Glomerular visceral epithelial cell (primary cell): ENCODE data around the gene HCAR1.
"Not testable (repeated sequence)": the region's sequence is repeated elsewhere in the genome, so short reads cannot be mapped to it uniquely, and the experiment has no call there.

Experiments used
- DNase-seq: peaks from one replicate; pipeline ENCODE4 v3.0.0-alpha.2; 2016; ENCODE audit errors: extremely low spot score

HCAR1 gene

DNA sequence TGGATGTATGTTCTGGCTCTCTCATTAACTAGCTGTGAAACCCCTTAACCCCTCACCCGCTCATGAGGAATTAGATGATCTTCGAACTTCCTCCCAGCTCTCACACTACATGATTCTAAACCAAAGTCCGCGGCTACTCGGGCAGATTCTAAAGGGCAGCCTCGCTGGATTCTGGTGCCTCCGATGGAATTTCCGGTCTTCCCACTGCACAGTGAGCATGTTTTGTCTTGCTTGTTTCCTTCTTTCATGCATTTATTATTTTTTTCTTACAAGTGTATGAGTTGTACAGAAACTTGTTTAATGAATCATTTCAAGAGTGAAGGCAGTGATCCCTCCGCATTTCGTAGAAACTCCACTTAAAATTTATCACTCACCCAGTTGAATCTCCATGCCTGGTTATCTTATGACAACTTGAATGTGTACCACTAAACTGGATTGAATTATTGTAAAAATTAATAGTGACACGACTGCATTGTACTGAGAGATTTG is 9.5 kb downstream of the HCAR1 start:
- peak; percentile 55 for DNase-seq

DNA sequence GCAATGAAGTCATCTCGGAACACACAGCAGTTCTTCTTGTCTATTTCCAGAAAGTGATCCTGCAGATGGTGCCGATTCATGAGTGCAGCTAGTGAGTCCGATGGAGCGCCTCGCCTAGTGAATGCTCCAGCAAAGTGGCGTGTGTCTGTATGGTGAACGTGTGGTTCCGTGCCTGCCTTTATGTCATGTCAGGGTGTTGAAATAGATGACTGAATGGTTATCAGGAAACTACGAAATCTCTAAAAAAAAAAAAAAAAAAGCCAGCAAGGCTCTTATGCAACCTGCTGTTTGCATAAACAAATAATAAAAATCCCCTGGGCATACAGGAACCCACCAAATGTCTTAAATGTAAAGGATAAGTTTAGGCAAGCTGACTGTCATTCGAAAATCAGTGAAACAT is 14.0 kb downstream of the HCAR1 start, which contains the start of gene HCAR3:
TSS of gene HCAR3 (minus strand) at position 154 of the 400 bp plus-strand sequence. CDS start at position 80, 74 bp downstream.
- not testable (repeated sequence) for DNase-seq

DNA sequence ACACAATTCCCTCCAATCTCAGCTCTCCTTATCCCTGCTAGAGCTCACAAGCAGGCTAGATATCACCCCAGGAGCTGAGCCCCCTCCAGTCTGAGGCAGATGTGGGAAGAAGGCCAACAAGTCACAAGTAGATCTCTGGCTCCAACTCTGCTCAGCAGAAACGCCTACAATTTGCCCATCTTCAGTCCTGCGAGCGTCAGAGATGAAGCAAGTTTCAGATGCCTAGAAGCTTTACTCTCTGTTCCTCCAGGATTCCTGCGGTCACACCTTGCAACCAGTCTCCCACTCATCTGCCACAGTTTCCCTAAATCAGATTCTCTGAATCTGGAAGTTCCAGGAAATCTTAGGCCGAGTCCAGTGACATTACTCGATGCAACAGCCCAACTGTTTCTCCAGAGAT is 15.4 kb downstream of the HCAR1 start:
- DNase-seq, result not testable (repeated sequence)

DNA sequence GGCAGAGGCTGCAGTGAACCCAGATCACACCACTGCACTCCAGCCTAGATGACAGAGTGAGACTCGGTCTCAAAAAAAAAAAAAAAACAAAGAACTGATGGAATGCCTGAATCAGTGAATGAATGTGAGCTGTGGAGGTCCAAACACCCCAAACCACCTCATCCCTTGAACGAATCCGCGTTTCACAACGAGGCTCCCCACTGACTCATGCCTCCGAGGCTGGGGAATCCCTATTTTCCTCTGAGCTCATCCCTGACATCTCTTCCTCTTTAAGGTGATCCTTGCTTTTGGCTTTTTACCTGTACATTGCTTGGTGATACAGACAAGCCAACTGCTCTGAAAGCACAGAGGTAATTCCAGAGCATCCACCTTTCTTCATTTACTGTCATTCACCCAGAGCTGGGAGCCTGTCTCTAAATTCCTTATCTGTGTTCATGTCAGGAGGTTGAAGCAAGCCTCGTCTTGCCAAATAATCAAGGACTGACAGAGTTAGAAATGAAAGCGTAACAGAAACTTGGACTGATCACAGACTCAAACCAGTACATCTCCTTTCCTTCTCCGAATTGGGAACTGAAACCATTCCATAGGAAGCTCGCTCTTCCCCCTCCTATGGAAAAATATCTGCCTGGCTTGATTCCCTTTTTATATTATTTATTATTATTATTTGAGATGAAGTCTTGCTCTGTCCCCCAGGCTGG is 17.0 kb downstream of the HCAR1 start:
- DNase-seq, result not testable (repeated sequence)

DNA sequence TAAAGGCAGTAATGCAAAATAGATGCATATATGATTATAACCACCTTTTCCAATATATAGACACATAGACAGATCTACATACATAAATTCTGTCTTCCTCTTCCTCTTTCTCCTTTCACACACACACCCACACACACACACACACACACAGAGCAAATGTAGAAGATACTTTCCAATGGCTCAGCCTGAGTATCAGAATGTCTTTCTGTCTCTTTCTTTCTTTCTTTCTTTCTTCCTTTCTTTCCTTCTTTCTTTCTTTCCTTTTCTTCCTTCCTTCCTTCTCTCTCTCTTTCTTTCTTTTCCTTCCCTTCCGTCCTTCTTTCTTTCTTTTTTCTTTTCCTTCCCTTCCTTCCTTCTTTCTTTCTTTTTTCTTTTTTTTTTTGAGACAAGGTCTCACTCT is 19.4 kb downstream of the HCAR1 start:
- DNase-seq, result not testable (repeated sequence)

DNA sequence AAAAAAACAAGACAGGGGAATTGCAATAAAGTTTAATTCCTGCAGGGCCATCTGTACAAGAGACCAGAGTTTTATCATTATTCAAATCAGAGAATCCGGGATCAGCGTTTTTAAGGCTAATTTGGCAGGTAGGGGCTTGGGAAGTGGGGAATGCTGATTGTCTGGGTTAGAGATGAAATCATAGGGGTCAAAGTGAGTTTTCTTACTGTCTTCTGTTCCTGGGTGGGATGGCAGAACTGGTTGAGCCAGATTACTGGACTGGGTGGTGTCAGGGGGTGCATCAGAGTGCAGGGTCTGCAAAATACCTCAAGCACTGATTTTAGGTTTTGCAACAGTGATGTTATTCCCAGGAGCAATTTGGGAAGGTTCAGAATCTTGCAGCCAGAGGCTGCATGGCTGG is 20.3 kb downstream of the HCAR1 start:
- not testable (repeated sequence) for DNase-seq

DNA sequence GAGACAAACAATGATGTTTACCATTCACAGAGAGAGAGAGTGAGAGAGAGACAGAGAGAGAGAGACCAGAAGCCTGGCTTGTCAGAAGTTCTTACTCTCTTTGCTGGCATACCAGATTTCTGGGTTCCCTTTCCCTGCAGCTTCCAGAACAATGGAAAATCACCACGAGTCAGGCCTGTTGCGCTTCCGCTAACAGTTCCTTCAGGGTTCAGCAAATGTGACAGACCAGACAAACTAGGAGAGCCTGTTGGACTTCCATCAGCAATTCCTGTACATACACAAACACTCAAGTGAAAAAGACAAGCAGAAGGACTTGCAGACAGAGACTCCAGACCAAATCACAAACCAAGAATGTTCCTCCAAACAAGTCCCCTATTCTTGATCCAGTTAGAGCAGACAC is 21.4 kb downstream of the HCAR1 start:
- DNase-seq, result not testable (repeated sequence)

DNA sequence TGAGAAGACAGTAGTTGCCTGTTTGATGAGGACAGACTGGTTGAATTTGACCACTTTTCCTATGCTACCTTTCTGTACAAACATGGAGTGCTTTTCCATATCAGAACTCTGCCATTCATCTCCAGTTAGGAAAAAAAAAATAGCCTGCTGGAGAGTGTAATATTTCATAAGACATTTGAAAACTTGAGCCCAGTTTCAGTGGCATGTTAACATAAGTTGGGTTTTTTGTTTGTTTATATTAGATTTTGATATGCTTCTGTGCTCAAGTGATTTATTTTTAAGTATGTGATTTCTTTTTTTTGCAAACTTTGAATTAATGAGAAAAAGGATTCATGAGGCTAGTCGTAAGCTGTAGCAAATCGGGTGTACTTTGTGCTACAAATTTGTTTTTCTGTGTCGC is 26.8 kb downstream of the HCAR1 start:
- not testable (repeated sequence) for DNase-seq

DNA sequence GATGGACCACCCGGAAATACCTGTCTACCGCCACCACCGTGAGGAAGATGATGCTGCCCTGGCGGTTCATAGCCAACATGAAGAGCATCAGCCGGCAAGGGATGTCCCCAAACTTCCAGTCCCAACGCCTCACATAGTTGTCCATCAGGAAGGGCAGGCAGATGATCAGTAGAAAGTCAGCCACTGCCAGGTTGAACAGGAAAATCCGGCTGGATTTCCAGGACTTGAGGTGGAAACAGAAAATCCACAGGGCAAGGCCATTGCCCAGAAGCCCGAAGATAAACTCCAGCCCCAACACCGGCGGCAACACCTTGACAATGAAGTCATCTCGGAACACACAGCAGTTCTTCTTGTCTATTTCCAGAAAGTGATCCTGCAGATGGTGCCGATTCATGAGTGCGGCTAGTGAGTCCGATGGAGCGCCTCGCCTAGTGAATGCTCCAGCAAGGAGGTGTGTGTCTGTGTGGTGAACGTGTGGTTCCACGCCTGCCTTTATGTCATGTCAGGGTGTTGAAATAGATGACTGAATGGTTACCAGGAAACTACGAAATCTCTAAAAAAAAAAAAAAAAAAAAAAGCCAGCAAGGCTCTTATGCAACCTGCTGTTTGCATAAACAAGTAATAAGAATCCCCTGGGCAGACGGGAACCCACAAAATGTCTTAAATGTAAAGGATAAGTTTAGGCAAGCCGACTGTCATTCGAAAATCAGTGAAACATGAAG is 27.6 kb downstream of the HCAR1 start, which contains the start of gene HCAR2:
TSS of gene HCAR2 (minus strand) at position 468 of the 722 bp plus-strand sequence. CDS start at position 394, 74 bp downstream.
- not testable (repeated sequence) for DNase-seq

DNA sequence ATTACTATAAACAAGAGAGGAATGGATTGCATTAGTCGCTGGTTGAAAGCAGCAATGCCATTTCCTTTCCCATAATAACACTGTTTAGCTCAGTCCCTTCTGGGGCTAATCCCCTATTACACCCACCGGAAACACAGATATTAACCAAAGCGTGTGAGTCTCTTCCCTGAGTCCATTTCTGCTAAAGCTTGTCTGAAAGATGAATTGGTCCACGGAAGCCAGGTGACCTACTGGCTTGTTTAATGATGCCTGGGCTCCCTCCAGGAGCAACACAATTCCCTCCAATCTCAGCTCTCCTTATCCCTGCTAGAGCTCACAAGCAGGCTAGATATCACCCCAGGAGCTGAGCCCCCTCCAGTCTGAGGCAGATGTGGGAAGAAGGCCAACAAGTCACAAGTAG is 29.2 kb downstream of the HCAR1 start:
- DNase-seq, result not testable (repeated sequence)

DNA sequence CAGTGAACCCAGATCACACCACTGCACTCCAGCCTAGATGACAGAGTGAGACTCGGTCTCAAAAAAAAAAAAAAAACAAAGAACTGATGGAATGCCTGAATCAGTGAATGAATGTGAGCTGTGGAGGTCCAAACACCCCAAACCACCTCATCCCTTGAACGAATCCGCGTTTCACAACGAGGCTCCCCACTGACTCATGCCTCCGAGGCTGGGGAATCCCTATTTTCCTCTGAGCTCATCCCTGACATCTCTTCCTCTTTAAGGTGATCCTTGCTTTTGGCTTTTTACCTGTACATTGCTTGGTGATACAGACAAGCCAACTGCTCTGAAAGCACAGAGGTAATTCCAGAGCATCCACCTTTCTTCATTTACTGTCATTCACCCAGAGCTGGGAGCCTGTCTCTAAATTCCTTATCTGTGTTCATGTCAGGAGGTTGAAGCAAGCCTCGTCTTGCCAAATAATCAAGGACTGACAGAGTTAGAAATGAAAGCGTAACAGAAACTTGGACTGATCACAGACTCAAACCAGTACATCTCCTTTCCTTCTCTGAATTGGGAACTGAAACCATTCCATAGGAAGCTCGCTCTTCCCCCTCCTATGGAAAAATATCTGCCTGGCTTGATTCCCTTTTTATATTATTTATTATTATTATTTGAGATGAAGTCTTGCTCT is 30.5 kb downstream of the HCAR1 start:
- not testable (repeated sequence) for DNase-seq

DNA sequence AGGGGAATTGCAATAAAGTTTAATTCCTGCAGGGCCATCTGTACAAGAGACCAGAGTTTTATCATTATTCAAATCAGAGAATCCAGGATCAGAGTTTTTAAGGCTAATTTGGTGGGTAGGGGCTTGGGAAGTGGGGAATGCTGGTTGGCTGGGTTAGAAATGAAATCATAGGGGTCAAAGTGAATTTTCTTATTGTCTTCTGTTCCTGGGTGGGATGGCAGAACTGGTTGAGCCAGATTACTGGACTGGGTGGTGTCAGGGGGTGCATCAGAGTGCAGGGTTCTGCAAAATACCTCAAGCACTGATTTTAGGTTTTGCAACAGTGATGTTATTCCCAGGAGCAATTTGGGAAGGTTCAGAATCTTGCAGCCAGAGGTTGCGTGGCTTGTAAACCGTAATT is 33.7 kb downstream of the HCAR1 start:
- not testable (repeated sequence) for DNase-seq

DNA sequence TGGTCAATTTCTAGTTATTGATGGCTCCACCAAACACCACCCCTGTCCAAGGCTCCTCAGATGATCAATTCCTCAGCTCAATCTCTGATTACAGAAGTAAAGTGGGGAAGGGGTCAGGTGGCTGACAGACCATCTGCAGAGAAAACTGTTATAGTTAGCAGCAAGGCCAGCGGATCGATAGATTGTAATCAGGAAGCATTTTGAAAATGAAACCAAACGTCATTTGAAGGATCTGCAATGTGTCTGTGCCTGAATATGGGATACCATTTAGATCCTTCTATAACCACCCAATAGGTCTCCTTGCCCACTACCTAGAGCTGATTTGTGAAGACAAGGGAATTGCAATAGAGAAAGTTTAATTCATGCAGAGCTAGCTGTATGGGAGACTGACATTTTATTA is 39.1 kb downstream of the HCAR1 start:
- no peak for DNase-seq

DNA sequence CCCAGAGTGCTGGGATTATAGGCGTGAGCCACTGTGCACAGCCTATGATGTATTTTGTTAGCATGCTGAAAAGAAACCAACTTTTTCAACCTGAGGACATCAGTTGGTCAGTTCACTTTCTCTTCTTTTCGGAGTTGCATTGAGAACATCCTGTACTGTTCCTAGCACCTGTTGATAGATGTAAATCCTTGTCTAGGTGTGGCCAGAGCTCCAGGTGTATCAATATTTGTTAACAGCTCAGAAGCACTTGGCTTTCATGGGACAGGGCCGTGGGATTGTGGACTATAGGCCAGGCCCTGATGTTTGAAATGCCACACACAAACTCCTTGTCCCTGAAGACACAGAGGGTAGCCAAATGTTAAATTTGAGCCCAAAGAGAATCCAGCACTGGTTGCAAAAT is 42.4 kb downstream of the HCAR1 start:
- no peak for DNase-seq

DNA sequence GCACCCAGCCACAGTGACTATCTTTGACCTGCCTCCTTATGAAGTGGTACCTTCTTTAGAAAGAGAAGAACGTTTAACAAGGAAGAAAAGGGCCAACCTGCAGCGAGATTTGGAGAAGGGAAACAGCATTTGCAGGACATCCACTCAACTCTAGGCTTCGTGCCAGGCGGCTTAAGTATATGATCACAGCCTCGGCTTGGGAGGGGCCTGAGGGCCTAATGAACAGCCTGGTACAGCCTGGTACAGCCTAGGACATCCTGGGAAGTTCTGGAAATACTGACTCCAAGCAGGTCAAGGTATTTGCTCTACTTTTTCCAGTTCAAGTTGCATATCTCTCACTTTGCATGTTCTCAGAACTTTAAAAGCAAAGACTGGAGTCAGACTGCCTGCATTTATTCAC is 43.6 kb downstream of the HCAR1 start:
- peak; percentile 6 for DNase-seq

DNA sequence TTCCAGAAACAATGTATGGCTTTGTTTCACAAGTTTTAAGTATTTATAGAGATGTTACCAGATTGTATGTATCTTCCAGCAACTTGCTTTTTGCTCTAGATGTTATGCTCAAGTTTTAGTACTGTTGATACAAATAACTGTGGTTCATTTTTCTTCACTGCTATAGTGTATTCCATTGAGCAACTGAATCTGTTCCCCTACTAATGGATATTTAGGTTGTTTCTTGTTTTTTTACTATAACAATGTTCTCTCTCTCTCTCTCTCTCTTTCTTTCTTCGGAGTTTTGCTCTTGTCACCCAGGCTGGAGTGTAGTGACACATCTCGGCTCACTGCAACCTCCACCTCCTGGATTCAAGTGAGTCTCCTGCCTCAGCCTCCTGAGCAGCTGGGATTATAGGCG is 44.1 kb downstream of the HCAR1 start:
- no peak for DNase-seq

DNA sequence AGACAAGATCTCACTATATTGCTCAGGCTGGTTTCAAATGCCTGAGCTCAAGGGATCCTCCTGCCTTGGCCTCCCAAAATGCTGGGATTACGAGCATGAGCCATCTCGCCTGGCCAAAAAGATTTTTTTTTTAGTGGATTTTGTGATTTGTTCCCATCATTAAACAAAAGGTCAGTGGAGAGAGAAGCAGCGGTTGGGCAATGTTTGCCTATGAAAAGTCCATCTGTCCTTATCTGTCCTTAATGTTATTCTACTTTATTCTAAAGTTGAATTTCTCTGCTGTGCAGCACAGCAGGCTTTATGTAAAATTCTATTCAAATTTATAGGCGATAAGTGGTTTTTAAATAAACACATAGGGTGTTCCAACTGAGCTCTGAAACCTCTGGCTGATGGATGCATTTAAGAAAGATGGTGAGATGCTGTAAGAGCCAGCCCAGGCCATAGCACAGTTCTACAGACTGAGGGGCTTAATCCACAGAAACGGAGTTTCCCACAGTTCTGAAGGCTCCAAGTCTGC is 46.3 kb downstream of the HCAR1 start:
- DNase-seq, result no peak

DNA sequence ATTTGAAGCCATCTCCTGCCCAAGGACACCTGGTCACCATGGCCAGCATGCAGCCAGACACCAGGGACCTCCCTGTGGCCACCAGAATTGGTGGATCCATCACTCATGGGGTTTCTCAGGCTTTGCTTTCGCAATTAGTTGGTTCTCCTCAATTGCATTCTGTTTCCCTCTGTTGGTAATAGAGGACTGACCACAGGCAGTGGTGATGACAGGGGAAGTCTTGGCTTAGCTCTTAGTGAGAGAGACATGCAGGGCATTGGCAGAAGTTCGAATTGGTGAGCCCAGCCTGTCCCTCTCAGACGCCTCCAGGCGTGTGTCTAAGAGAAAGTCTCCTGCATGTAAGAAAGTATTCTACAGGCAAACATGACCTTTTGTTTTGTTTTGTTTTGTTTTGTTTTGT is 48.8 kb downstream of the HCAR1 start:
- peak; percentile 25 for DNase-seq

DNA sequence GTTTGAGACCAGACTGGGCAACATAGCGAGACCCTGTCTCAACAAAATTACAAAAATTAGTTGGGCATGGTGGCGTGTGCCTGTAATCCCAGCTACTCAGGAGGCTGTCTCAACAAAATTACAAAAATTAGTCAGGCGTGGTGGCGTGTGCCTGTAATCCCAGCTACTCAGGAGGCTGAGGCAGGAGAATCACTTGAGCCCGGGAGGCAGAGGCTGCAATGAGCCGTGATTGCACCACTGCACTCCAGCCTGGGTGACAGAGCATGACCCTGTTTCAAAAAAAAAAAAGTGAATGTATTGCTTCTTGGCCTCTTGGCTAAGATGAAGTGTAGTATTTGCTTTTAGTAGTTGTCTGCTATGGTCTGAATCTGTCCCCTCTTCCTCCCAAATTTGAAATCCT is 49.7 kb downstream of the HCAR1 start:
- not testable (repeated sequence) for DNase-seq

DNA sequence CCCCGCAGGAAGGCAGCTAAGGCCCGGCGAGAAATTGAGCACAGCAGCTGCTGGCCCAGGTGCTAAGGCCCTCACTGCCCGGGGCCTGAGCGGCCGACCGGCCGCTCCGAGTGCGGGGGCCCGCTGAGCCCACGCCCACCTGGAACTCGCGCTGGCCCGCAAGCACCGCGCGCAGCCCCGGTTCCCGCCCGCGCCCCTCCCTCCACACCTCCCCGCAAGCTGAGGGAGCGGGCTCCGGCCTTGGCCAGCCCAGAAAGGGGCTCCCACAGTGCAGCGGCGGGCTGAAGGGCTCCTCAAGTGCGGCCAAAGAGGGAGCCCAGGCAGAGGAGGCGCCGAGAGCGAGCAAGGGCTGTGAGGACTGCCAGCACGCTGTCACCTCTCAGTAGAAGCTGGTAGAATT is 53.9 kb downstream of the HCAR1 start:
- not testable (repeated sequence) for DNase-seq
